GM23338 (cell line): ENCODE measurements around the gene CDH4. TPM values are rescaled to one million over a fixed set of nuclear protein-coding genes. Genes with fewer than 3 reads are reported as not detected.

Source experiments
- ATAC-seq: fragments of 200-7000 bp; cut with Tn5 transposase; 3 replicates; pipeline ENCODE4 v1.9.1; 2020
- DNase-seq: peaks from one replicate; pipeline ENCODE4 v3.0.0-alpha.2; 2015; ENCODE audit warnings: low spot score
- H2AFZ ChIP-seq: fragments of 200-600 bp; sonication (generic); 2 replicates; pipeline ENCODE4 v1.8.0; 2016; ENCODE audit warnings: antibody characterized with exemption, mild to moderate bottlenecking, moderate library complexity
- H3F3A ChIP-seq: fragments of 200-600 bp; sonication (generic); replicated peaks from 2 replicates; pipeline ENCODE4 v1.8.0; 2017; ENCODE audit warnings: antibody characterized with exemption, mixed run types, low read depth
- H3K27ac ChIP-seq: fragments of 200-600 bp; sonication (generic); 2 replicates; pipeline ENCODE4 v1.6.1; 2016; ENCODE audit warnings: low read depth
- H3K27me3 ChIP-seq: fragments of 200-600 bp; sonication (generic); 2 replicates; pipeline ENCODE4 v1.8.0; 2016; ENCODE audit warnings: mild to moderate bottlenecking, mixed run types, moderate library complexity; ENCODE audit not compliant: insufficient read depth
- H3K36me3 ChIP-seq: fragments of 200-600 bp; sonication (generic); 2 replicates; pipeline ENCODE4 v1.8.0; 2016; ENCODE audit warnings: mild to moderate bottlenecking; ENCODE audit not compliant: insufficient read depth
- H3K4me1 ChIP-seq: fragments of 200-600 bp; sonication (generic); 2 replicates; pipeline ENCODE4 v1.8.0; 2016; ENCODE audit warnings: mild to moderate bottlenecking, moderate library complexity; ENCODE audit not compliant: insufficient read depth
- H3K4me2 ChIP-seq: fragments of 200-600 bp; sonication (generic); 2 replicates; pipeline ENCODE4 v1.7.1; 2017; ENCODE audit warnings: mixed run types
- H3K4me3 ChIP-seq: fragments of 200-600 bp; sonication (generic); 2 replicates; pipeline ENCODE4 v1.6.1; 2016; ENCODE audit warnings: mixed run types
- H3K79me2 ChIP-seq: fragments of 200-600 bp; sonication (generic); replicated peaks from 2 replicates; pipeline ENCODE4 v1.8.0; 2017; ENCODE audit warnings: mild to moderate bottlenecking; ENCODE audit not compliant: insufficient read depth
- H3K9me2 ChIP-seq: fragments of 200-600 bp; sonication (generic); 2 replicates; pipeline ENCODE4 v1.8.0; 2017; ENCODE audit not compliant: insufficient read depth
- H4K20me1 ChIP-seq: fragments of 200-600 bp; sonication (generic); replicated peaks from 2 replicates; pipeline ENCODE4 v1.8.0; 2017; ENCODE audit warnings: mild to moderate bottlenecking; ENCODE audit not compliant: insufficient read depth
- H3K27ac Mint-ChIP-seq: 2 replicates; pipeline ENCODE4 v1.8.0; 2020; ENCODE audit warnings: inconsistent platforms, mild to moderate bottlenecking, moderate library complexity, mixed read lengths
- H3K27me3 Mint-ChIP-seq: 3 replicates; pipeline ENCODE4 v1.8.0; 2022; ENCODE audit warnings: low read depth, mild to moderate bottlenecking, moderate library complexity, mixed read lengths, inconsistent platforms; ENCODE audit not compliant: insufficient read depth, poor library complexity
- H3K36me3 Mint-ChIP-seq: 3 replicates; pipeline ENCODE4 v1.8.0; 2021; ENCODE audit warnings: low read depth, mild to moderate bottlenecking, inconsistent platforms, moderate library complexity, mixed read lengths
- H3K4me1 Mint-ChIP-seq: 3 replicates; pipeline ENCODE4 v1.8.0; 2020; ENCODE audit warnings: mild to moderate bottlenecking, inconsistent platforms, mixed read lengths
- H3K4me3 Mint-ChIP-seq: 3 replicates; pipeline ENCODE4 v1.8.0; 2021; ENCODE audit warnings: moderate library complexity, mild to moderate bottlenecking, inconsistent platforms, mixed read lengths
- H3K9me3 Mint-ChIP-seq: 3 replicates; pipeline ENCODE4 v1.8.0; 2020; ENCODE audit warnings: moderate library complexity, mild to moderate bottlenecking, inconsistent platforms, mixed read lengths
- CREB1 ChIP-seq: fragments of 250-450 bp; sonication (Bioruptor Pico); IDR thresholded peaks from 2 replicates; pipeline ENCODE4 v1.5.0; 2020; ENCODE audit warnings: low read depth, mild to moderate bottlenecking, moderate library complexity
- CTCF ChIP-seq, 2 experiments: fragments of 200-600 bp in 1 of 2; sonication (generic) in 1 of 2; conservative IDR thresholded peaks; 2 replicates each; pipeline versions ENCODE4 v1.5.1 to v1.6.1; 2016 to 2017; ENCODE audit warnings: antibody characterized with exemption in 2 of 2, low read depth in 2 of 2, mild to moderate bottlenecking in 2 of 2, moderate library complexity in 1 of 2
- EZH2 ChIP-seq: fragments of 200-600 bp; sonication (generic); IDR thresholded peaks from one replicate; pipeline ENCODE4 v1.8.0; 2017; ENCODE audit warnings: antibody characterized with exemption, mild to moderate bottlenecking, low read depth; ENCODE audit not compliant: unreplicated experiment
- JUNB ChIP-seq: IDR thresholded peaks from one replicate; pipeline ENCODE4 v1.6.1; 2016; ENCODE audit warnings: antibody characterized with exemption; ENCODE audit not compliant: unreplicated experiment
- NANOG ChIP-seq: IDR thresholded peaks from 2 replicates; pipeline ENCODE4 v1.6.1; 2016; ENCODE audit warnings: antibody characterized with exemption, borderline replicate concordance
- POLR2AphosphoS5 ChIP-seq: IDR thresholded peaks from 2 replicates; pipeline ENCODE4 v1.6.1; 2016; ENCODE audit warnings: antibody characterized with exemption, low read depth
- STAT1 ChIP-seq: IDR thresholded peaks from one replicate; pipeline ENCODE4 v1.6.1; 2016; ENCODE audit warnings: antibody characterized with exemption; ENCODE audit not compliant: unreplicated experiment
- ZNF114 ChIP-seq: fragments of 250-450 bp; sonication (Bioruptor Pico); IDR thresholded peaks from 2 replicates; pipeline ENCODE4 v1.5.0; 2020; ENCODE audit warnings: mild to moderate bottlenecking, moderate library complexity
- ZNF331 ChIP-seq: fragments of 250-450 bp; sonication (Bioruptor Pico); IDR thresholded peaks from 2 replicates; pipeline ENCODE4 v1.5.0; 2020; ENCODE audit warnings: low read depth, mild to moderate bottlenecking, moderate library complexity
- ZNF462 ChIP-seq: fragments of 250-450 bp; sonication (Bioruptor Pico); IDR thresholded peaks from 2 replicates; pipeline ENCODE4 v1.5.0; 2020; ENCODE audit warnings: mild to moderate bottlenecking, moderate library complexity
- polyA plus RNA-seq: library from polyadenylated mRNA; unstranded; fragments of >200 nt; fragmentation: Nextera tagmentation; extraction: Ambion mirVana; gene quantifications from 2 replicates; pipeline ENCODE4 v1.2.1, GENCODE V29; 2016
- total RNA-seq: library from RNA; depleted of rRNA; stranded (reverse); fragments of >200 nt; shearing (Covaris generic); gene quantifications from 2 replicates; pipeline ENCODE4 v1.2.3, GENCODE V29; 2014
- TF ChIP-seq, protein P1 (sequence below): IDR thresholded peaks from one replicate; pipeline ENCODE4 v1.6.1; 2018; ENCODE audit warnings: antibody characterized with exemption; ENCODE audit not compliant: unreplicated experiment

The CDH4 gene
- total and polyA plus RNA-seq, 2 experiments from 2014 or later, result 1.2 to 4.2 TPM

- no peak for TF ChIP-seq ZNF462 (CRISPR knock-in tag)
- no peak for TF ChIP-seq NANOG
- TF ChIP-seq ZNF114 (CRISPR knock-in tag), result no peak
- no peak for TF ChIP-seq CREB1
- no peak for TF ChIP-seq JUNB
- no peak for TF ChIP-seq POLR2AphosphoS5
- no peak for TF ChIP-seq CTCF (conservative IDR thresholded peaks at IDR 0.05; ENCODE audit: low read depth in 2 of 2)
These were observed 282.3 kb downstream of the CDH4 start (continued) for GRCh38 chr20:61534346-61534745.

GRCh38 chr20:61535091-61535490 is 283.0 kb downstream of the CDH4 start:
- H3K27ac Mint-ChIP-seq, result no peak overlapping the region

More at GRCh38 chr20:61535091-61535490, 283.0 kb downstream of the CDH4 start:
- H3K27me3 ChIP-seq, result no peaks in the 10 kb centered on the region
- Mint-ChIP-seq H3K36me3 (no peaks in the 10 kb centered on the region), H3K27me3 (peaks cover 17% of the 10 kb centered on the region), H3K4me1 (peaks cover 2% of the 10 kb centered on the region; the same call in 2 of the 3 replicates), H3K4me3 (no peak overlapping the region), H3K9me3 (no peaks in the 10 kb centered on the region)
- TF ChIP-seq POLR2AphosphoS5, result no peak
- TF ChIP-seq EZH2, result no peak
- TF ChIP-seq STAT1, result no peak
- no peak for TF ChIP-seq NANOG
- no peak for TF ChIP-seq ZNF331
- TF ChIP-seq, protein P1, sequence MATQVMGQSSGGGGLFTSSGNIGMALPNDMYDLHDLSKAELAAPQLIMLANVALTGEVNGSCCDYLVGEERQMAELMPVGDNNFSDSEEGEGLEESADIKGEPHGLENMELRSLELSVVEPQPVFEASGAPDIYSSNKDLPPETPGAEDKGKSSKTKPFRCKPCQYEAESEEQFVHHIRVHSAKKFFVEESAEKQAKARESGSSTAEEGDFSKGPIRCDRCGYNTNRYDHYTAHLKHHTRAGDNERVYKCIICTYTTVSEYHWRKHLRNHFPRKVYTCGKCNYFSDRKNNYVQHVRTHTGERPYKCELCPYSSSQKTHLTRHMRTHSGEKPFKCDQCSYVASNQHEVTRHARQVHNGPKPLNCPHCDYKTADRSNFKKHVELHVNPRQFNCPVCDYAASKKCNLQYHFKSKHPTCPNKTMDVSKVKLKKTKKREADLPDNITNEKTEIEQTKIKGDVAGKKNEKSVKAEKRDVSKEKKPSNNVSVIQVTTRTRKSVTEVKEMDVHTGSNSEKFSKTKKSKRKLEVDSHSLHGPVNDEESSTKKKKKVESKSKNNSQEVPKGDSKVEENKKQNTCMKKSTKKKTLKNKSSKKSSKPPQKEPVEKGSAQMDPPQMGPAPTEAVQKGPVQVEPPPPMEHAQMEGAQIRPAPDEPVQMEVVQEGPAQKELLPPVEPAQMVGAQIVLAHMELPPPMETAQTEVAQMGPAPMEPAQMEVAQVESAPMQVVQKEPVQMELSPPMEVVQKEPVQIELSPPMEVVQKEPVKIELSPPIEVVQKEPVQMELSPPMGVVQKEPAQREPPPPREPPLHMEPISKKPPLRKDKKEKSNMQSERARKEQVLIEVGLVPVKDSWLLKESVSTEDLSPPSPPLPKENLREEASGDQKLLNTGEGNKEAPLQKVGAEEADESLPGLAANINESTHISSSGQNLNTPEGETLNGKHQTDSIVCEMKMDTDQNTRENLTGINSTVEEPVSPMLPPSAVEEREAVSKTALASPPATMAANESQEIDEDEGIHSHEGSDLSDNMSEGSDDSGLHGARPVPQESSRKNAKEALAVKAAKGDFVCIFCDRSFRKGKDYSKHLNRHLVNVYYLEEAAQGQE, result no peak
- no peak for TF ChIP-seq CTCF (conservative IDR thresholded peaks at IDR 0.05; ENCODE audit: low read depth in 2 of 2)
- no peak for TF ChIP-seq CREB1
- no peaks in the 10 kb centered on the region for H3K4me1 ChIP-seq
- H3K27ac ChIP-seq, result no peak overlapping the region
- H4K20me1 ChIP-seq, result no peaks in the 10 kb centered on the region
- no peaks in the 10 kb centered on the region for H3K36me3 ChIP-seq
- H3K79me2 ChIP-seq, result no peaks in the 10 kb centered on the region
- DNase-seq (no peak), ATAC-seq (no peak)
- no peak overlapping the region for H3K4me3 ChIP-seq
- no peak overlapping the region for H2AFZ ChIP-seq
- no peak overlapping the region for H3K4me2 ChIP-seq
- no peaks in the 10 kb centered on the region for H3K9me2 ChIP-seq
- H3F3A ChIP-seq, result no peaks in the 10 kb centered on the region
